H54 (cell line): ENCODE results near the gene RIOK1.

Source experiments
- DNase-seq: peaks from one replicate; pipeline ENCODE4 v3.0.0; 2011; ENCODE audit warnings: low spot score, mixed read lengths; ENCODE audit not compliant: insufficient read length
- FAIRE-seq: peaks from 3 replicates; lab custom pipeline; 2011; peaks lifted over from hg19 to GRCh38; lab: Jason Lieb, UNC
- POLR2A ChIP-seq: IDR thresholded peaks from 2 replicates; pipeline ENCODE4 v1.6.1; 2011; ENCODE audit warnings: low read depth, mild to moderate bottlenecking, low read length

RIOK1 gene

DNA sequence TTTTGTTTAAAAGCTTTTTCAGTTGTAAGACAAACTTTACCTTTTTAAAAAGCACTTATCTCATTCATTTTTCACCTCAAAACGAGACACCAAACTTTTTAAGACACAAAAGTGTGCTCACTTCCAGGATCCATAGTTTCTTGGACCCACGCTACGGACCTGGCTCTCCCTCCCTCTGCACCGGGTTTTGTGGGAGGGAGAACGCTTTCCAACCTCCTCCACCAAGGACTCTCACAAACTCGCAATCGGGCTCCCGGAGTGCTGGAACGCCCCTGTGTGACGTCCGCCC is 502 bp upstream of the RIOK1 start:
- no peak for TF ChIP-seq POLR2A
- peak; percentile 51 for DNase-seq
- FAIRE-seq: no peak

DNA sequence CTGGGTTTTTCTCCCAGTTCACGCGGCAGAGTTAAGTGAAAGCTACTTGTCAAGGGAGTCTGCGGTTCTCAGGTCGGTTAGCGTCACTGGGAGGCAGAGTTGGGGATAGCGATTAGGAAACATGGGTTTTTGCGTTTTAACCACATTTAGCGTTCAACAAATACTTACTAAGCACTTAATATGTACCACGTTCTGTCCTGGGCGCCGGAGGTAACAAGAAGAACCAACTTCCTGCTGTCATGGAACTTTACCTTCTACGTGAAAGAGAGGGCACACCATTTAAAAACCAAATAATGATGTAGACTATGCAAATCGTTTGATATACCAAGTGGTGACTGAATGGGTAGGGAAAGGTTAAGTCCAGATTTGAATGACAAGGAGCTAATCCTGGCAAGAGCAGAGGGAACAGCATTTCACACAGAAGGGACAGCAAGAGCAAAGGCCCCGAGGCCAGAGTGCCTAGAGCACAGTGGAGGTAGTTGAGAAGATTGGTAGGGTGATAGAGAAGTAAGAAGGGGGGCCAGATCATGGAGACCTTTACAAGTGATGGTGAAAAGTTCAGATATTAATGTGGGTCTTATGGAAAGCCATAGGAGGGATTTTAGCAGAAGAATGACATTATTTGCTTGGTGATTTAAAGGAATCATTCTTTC is 744 bp downstream of the RIOK1 start:
- TF ChIP-seq POLR2A: no peak
- DNase-seq (no peak), FAIRE-seq (no peak)

DNA sequence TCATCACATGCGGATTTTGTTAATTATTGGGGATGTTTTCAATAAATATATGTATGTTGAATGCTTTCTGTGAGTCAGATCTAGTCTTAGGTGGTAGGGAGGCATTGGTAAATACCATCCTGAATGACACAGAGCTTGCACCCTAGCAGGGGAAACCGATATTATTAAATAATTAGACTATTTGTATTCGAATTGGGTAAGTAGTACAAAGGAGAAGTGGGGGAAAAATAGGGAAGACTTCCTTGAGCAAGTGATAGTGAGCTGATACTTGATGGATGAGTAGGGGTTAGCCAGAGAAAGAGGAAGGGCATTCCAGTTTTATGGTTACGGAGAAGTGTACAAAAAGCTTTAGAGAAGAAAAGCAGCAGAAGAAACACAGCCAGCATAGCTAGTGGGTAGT is 1.5 kb downstream of the RIOK1 start:
- FAIRE-seq: no peak
- no peak for TF ChIP-seq POLR2A
- no peak for DNase-seq

DNA sequence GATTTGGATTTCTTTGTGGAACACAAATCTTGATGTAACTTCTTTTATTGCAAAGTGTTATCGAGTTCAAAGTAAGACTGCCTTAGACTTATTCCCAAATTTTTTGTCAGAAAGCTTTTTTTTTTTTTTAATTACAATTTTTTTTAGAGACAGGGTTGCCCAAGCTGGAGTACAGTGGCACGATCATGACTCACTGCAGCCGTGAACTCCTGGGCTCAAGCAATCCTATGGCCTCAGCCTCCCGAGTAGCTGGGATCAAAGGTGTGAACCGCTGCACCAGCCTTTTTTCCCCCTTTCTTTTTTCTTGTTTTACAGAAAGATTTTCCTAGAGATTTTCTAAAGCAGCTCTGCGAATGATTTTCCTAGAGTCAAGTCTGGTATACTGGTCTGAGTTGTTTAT is 2.8 kb downstream of the RIOK1 start:
- FAIRE-seq (no peak), DNase-seq (no peak)
- no peak for TF ChIP-seq POLR2A

DNA sequence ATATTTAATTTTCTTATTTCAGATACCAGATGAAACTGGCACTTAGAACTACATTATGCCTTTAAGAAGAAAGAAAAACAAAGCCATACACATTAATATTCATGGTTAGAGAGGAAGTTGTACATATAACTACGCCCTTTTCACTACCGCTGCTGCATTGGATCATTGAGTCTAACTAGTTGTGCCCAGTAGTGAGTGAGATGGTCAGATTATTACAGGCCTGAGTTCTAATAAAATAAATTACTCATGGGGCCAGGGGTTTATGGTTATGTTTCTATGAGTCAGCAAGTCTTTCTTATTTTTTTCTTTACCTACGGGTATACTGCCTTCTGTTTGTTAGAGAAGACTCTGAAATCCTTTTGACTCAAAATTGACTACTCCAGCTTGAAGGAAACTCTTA is 11.5 kb downstream of the RIOK1 start:
- DNase-seq (no peak), FAIRE-seq (peak; percentile 73)
- no peak for TF ChIP-seq POLR2A

DNA sequence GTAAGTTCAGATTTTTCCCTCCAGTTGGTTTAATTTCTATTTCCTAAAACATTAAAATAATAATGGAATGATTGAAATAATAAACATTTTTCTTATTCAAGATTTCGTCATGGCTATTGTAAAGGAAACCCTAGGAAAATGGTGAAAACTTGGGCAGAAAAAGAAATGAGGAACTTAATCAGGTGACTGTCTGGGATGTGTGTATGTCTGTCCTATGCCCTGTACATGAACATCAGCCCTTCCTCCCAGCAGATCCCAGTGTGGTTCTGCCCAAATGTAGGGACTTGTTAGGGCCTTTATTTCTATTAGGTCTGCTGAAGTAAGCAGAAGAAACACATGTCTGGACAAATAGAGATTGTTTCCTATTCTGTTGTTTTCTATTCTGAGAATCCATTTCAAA is 13.1 kb downstream of the RIOK1 start:
- DNase-seq (no peak), FAIRE-seq (no peak)
- no peak for TF ChIP-seq POLR2A

DNA sequence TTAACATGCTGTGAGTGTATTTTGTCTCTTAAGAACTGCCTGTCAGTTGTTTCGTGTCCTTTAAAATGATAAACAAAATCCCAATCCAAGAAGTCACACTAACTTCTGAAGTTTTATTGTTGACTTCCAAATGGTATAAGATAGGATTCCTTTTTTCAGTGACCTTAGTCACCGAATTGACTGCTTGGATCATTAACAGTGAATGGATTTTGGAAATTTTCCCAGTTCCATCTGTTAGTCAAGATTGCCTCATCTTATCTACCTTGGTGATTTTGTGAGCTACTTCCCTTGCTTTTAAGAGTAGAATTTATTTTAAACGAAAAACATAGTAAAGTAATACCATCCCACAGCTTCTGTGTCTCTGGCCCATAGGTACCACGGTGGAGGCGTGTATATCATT is 14.9 kb downstream of the RIOK1 start:
- FAIRE-seq (no peak), DNase-seq (no peak)
- no peak for TF ChIP-seq POLR2A

DNA sequence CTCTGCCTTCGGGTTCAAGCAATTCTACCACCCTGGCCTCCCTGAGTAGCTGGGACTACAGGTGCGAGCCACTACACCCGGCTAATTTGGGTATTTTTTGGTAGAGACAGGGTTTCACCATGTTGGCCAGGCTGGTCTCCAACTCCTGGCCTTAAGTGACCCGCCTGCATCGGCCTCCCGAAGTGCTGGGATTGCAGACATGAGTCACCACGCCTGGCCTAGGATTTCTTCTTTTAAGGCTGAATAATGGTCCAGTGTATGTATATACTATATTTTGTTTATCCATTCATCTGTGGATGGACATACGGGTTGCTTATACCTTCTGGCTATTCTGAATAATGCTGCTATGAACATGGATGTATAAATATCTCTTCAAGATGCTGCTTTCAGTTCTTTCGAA is 17.1 kb downstream of the RIOK1 start:
- FAIRE-seq (no peak), DNase-seq (no peak)
- no peak for TF ChIP-seq POLR2A

DNA sequence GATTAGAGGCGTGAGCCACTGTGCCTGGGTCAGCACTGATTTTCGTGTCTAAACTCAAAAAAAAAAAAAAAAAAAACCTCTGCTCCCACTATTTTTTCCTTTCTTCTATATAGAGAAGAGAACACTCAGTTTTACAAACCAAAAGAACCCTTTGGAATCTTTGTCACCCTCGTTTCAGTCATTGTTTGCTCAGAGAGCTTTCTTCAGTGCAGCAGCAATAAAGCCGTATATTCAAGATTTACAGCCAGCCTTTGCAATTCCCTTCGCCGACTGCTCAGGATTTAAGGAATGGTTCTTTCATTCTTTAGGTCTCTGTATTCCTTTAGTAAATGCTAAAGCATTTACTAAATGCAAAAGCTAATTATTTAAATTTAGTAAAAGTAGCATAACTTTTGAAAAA is 20.1 kb downstream of the RIOK1 start:
- no peak for FAIRE-seq
- no peak for TF ChIP-seq POLR2A
- DNase-seq: no peak

DNA sequence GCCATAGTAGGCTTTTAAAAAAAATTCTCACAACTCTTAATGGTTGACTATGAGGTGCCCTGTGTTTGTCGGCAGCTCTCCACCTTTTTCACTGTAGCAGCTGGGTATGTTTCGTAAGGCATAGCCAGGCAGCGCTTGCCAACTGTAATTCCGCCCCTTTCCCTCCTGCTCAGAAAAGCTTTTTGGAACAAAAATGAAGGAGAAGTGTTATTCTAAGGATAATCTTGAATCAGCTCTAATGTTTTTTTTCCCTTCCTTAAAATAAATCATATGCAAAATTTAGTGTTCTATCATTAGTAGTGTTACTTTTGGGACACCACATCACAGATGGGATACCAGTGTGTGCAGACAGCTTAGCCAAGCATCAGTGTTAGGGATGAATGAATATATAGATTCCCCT is 21.2 kb downstream of the RIOK1 start:
- no peak for FAIRE-seq
- no peak for DNase-seq
- no peak for TF ChIP-seq POLR2A

DNA sequence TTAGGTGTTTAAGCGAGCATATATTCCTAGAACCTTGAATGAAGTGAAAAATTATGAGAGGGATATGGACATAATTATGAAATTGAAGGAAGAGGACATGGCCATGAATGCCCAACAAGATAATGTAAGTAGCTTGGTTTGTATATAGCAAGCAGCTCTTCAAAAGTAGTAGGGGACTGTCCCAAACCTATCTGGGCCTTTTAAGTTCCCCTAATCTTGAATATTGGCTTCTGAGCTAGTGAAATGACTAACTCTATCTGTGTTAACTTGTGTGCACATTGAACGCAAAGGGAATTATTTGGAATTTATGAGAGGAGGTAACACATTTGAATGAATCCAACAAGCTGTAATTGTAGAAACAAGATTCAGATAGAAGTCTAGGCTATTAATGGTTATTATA is 21.7 kb downstream of the RIOK1 start:
- DNase-seq (no peak), FAIRE-seq (no peak)
- no peak for TF ChIP-seq POLR2A

DNA sequence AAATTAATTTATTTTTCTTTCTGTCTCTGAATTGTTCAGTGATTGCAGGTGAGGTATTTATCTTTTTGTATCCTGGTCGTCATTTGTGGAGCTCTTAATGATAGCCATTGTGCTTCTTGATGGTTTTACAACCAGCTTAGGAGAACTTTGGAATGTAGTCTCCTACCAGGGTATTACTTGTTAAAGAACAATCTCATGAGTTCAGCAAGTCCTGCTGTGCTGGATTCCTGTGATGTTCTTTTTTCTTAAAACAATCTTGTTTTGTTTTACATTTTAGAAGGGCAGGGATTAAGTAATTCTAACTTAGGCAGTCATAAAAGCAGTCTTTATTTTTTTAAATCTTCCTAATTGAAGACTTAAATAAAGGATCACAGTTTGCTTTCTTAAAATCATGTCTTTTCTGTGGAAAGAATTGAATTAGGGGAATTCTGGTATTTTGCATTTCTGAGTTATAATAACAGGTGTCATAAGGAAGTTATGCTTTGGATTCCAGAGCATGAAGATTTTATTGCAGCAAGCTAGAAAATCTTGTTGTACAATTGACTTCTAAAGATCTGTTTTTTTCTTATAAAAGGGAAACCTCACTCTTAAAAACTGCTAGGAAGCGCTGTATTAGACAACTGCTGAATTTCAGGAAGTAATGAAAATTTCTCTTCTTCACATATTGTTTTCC is 23.7 kb downstream of the RIOK1 start:
- FAIRE-seq (no peak), DNase-seq (no peak)
- TF ChIP-seq POLR2A: no peak

DNA sequence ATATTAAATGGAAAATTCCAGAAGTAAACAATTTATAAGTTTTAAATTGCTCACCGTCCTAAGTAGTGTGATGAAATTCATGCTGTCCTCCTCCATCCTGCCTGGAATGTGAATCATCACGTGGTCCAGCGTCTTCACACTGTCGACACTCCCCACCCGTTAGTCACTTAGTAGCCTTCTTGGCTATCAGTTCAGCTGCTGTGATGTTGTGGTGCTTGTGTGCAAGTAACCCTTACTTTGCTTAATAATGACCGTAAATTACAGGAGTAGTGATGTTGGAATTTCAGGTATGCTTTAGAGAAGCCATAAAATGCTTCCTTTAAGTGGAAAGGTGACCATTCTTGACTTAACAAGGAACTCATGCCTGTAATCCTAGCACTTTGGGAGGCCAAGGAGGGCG is 25.2 kb downstream of the RIOK1 start:
- no peak for TF ChIP-seq POLR2A
- FAIRE-seq (no peak), DNase-seq (no peak)

DNA sequence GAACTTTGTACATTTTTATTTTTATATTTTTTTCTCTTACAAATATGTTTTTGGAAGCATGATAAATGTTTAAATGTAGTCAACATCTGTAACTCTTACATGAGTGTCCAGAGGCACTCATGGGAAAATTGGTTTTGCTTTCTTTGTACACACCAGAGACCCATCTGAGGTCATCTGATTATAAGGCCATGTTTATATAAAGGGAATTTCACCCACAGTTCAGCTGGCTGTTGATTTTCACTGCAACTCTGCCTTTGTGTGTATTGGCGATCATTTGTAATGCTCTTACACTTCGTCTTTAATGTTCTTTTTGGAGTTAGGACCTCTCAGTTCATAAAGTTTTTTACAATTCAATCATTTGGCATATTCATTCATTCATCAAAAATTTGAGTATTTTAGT is 28.1 kb downstream of the RIOK1 start:
- FAIRE-seq: no peak
- no peak for TF ChIP-seq POLR2A
- no peak for DNase-seq

DNA sequence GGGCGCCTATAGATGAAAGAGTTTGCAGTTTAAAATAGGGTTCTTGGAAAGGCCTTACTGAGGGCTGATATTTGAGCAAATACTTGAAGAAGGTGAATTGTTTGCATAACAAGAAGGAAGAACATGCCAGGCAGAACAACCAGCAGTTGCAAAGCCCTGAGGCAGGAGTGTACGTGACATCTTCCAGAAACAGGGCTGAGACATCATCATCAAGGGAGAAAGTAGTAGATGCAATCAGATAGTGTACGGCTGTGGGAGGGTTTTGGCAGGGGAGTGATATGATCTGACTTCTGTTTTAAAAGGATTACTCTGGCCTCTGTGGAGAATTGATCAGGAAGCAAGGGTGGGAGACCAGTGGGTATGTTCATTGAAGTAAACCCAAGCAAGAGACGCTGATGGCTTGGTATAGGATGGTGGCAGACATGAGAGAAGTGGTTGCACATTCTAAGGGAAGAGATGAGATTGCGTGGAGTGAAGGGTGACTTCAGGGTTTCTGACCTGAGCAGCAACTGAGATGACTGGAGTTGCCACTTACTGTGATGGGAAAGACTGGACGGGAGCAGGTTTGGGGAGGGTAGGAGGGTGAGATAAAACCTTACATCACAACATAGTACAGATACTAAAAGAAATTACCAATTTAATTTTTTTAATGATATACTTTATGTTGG is 28.8 kb downstream of the RIOK1 start:
- DNase-seq (no peak), FAIRE-seq (no peak)
- TF ChIP-seq POLR2A: no peak
